AG04450 (cell line): ENCODE data around the gene UBE2I. TPM values are rescaled to one million over a fixed set of nuclear protein-coding genes. Genes with fewer than 3 reads are reported as not detected.
A peak's percentile ranks its signal among the peaks of the same experiment; 100 is the strongest.

Experiments used
- CTCF ChIA-PET: fragments of 300-600, 350-600 bp; formaldehyde crosslinking; extraction: SDS; loops from one replicate; lab custom pipeline; 2022; ENCODE audit warnings: antibody characterized with exemption, inconsistent platforms; lab: Charles Lee
- POLR2A ChIA-PET: fragments of 350-600 bp; formaldehyde crosslinking; extraction: SDS; loops from one replicate; lab custom pipeline; 2021; ENCODE audit warnings: antibody characterized with exemption, inconsistent platforms; lab: Yijun Ruan, JAX
- DNase-seq: peaks from one replicate; pipeline ENCODE4 v3.0.0-alpha.2; 2011; ENCODE audit warnings: low read depth, low spot score
- H3K27ac ChIP-seq: one replicate; pipeline ENCODE4 v1.5.1; 2012; ENCODE audit warnings: low read depth, low read length, control low read depth
- H3K27me3 ChIP-seq: one replicate; pipeline ENCODE4 v1.6.0; 2012; ENCODE audit warnings: low read length; ENCODE audit not compliant: control insufficient read depth, insufficient read depth
- H3K4me3 ChIP-seq: 2 replicates; pipeline ENCODE4 v1.5.1; 2011; ENCODE audit warnings: mild to moderate bottlenecking, low read depth, low read length, control low read depth
- H3K9me3 ChIP-seq: 2 replicates; pipeline ENCODE4 v1.5.1; 2012; ENCODE audit warnings: low read length; ENCODE audit not compliant: control insufficient read depth, insufficient read depth
- polyA plus RNA-seq: library from polyadenylated mRNA; depleted of rRNA; stranded (reverse); fragments of >200 nt; gene quantifications from 2 replicates; pipeline ENCODE4 v1.2.3, GENCODE V29; 2011
- TF ChIP-seq, protein P1 (sequence below): IDR thresholded peaks from 2 replicates; pipeline ENCODE4 v1.5.1; 2011; ENCODE audit warnings: low read depth, low read length, control low read depth, inconsistent platforms

UBE2I gene
- polyA plus RNA-seq, 1 experiment, result 165 TPM

DNA sequence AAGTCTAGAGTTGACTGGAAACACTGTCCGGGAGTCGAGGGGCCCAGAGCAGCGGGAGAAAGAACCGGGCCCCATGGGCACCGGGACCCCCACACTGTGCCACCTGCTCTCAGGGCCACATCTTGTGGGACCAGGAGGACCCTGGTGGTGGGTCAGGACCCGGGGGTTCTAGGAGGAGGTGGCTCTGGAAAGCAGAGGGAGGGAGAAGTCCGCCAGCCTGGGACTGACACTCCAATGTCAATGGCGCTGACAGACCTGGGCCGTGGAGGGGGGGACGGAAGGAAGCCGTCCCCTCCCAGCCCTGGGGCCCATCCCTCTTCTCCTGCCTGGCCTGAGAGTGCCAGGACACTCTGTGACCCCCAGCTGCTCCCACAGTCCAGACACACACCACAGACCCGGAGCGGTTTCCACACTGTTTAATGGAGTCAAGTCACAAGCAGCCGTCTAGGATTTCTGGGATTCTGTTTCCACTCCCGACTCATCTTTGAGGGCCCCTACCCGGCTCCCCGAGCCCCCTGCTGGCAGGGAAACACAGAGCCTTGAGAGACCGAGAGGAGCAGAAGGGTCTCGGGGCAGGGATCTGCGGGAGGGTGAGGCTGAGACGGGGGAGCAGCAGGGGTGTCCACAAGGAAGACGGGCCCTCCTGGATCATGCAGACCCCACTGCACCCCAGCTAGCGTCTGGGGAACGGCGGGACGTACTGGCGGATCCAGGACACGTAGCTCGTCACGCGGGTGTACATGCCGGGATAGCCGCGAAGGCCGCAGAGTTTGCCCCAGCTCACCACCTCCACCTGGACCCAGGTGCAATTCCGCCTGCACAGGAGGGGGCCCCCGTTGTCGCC is 23.5 kb upstream of the UBE2I start:
- Histone ChIP-seq H3K27ac (no peak overlapping the region), H3K27me3 (peaks cover 60% of the 10 kb centered on the region), H3K4me3 (no peak overlapping the region), H3K9me3 (no peaks in the 10 kb centered on the region)
- TF ChIP-seq, protein P1, sequence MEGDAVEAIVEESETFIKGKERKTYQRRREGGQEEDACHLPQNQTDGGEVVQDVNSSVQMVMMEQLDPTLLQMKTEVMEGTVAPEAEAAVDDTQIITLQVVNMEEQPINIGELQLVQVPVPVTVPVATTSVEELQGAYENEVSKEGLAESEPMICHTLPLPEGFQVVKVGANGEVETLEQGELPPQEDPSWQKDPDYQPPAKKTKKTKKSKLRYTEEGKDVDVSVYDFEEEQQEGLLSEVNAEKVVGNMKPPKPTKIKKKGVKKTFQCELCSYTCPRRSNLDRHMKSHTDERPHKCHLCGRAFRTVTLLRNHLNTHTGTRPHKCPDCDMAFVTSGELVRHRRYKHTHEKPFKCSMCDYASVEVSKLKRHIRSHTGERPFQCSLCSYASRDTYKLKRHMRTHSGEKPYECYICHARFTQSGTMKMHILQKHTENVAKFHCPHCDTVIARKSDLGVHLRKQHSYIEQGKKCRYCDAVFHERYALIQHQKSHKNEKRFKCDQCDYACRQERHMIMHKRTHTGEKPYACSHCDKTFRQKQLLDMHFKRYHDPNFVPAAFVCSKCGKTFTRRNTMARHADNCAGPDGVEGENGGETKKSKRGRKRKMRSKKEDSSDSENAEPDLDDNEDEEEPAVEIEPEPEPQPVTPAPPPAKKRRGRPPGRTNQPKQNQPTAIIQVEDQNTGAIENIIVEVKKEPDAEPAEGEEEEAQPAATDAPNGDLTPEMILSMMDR, result 0 out of 2 replicates have a peak, but pooled peaks have one; percentile 10
- ChIA-PET CTCF (no interaction called here), POLR2A (no interaction called here)
- no peak for DNase-seq

DNA sequence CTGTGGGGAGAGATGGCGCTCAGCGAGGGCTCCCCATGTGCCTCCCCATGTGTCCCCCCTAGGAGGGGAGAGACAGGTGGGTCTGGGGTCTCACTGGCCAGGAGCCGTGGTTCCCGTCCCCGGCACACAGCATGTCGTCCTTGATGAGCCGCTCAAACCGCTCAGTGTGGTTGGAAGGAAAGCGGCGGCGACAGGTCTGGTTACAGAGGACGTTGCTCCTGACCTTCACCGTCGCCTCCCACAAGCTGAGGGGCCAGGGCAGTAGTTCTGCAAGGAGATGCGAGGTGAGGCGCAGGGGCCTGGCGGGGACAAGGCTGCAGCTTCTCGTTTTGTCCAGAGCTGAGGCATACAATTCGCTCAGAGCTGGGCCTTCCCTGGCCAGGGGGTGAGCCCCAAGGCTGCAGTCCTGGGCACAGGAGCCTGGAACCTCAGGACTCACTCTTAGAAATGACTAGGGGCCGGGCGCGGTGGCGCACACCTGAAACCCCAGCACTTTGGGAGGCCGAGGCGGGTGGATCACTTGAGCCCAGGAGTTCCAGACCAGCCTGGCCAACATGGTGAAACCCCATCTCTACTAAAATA is 22.8 kb upstream of the UBE2I start:
- ChIA-PET POLR2A (no interaction called here), CTCF (no interaction called here)
- TF ChIP-seq, protein P1, result no peak
- Histone ChIP-seq H3K9me3 (peaks cover 5% of the 10 kb centered on the region; the same call in 1 of the 2 replicates), H3K27ac (no peak overlapping the region), H3K4me3 (no peak overlapping the region), H3K27me3 (peaks cover 65% of the 10 kb centered on the region)
- no peak for DNase-seq

DNA sequence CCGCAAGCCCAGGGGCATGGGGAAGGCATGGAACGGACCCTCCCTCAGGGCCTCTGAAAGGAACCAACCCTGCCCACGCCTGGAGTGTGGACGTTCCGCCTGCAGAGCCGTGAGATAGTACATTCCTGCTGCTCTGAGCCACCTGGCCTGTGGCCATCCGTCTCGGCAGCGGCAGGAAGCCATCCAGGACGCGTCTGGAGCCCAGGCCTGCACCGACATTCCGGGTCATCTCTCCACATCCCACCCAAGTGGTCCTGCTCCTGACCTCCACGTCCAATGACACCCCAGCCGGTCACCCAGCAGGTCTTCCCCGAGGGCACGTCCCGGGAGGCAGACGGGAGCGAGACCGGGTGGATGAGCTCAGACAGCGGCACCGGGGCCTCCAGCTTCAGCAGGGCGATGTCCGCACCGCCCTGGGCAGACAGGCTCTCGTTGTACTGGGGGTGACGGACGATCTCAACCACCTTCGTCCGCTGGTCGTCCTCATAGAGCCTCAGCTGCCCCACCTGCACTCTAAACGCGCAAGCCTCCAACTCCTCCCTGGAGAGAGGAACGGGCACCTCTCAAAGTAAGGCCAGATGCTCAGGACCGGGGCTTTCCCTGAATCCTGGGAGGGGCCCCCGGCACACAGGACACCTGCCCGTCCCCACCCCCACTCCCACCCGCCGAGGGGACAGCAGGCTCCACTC is 21.3 kb upstream of the UBE2I start:
- peaks cover 71% of the 10 kb centered on the region for H3K27me3 ChIP-seq
- ChIA-PET CTCF (no interaction called here), POLR2A (no interaction called here)
- H3K4me3 ChIP-seq, result no peak overlapping the region
- H3K27ac ChIP-seq, result no peak overlapping the region
- H3K9me3 ChIP-seq, result peaks cover 5% of the 10 kb centered on the region; the same call in 1 of the 2 replicates
- TF ChIP-seq, protein P1, result no peak
- DNase-seq, result no peak

DNA sequence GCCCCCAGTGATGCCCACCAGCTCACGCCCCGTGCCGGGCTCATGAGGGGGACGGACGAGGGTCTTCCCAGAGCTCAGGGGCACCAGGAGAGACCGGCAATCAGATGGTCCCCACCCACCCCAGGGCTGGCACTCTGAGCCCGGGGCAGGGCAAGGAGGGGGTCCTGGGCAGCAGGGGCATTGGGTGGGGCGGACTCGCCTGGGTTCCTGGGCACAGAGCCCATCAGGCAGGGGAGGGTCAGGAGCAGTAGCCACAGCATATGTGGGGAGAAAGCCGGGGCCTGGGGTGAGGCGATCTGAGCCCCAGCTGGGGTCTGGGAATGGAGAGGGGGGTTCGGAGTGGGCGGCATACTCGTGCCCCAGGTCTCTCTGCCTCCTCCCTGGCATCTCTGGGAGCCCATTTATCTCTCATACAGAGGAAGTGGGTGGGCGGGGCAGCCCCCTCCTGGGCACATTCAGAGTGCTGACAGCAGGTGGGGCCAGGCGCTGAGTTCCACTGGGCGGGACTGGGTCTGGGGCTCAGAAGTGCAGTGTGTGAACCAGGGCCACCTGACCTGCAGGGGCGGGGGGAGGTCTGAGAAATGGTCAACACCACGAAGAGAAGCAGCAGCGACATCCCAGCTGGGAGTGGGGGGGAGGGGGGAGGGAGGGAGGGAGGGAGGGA is 20.5 kb upstream of the UBE2I start:
- TF ChIP-seq, protein P1, result no peak
- peaks cover 5% of the 10 kb centered on the region; the same call in 1 of the 2 replicates for H3K9me3 ChIP-seq
- no peak for DNase-seq
- no peak overlapping the region for H3K4me3 ChIP-seq
- H3K27ac ChIP-seq, result peak overlapping the region; percentile 11
- peaks cover 65% of the 10 kb centered on the region for H3K27me3 ChIP-seq
- CTCF ChIA-PET, result no interaction called here
- POLR2A ChIA-PET, result no interaction called here
